Ramos (cell line): ENCODE results near the gene TNC.

Source experiments
- in situ Hi-C: fragments of 300-500 bp; cut with MboI; formaldehyde crosslinking; loops from one replicate; pipeline ENCODE4 v1.14.3; 2022; ENCODE audit warnings: low sequenced_read_pairs; ENCODE audit not compliant: unreplicated experiment

The TNC gene

GRCh38 chr9:115106001-115106400 lies 12.0 kb downstream of the TNC start:
- in situ Hi-C loops: no loop called here

GRCh38 chr9:115104908-115105307 lies 13.0 kb downstream of the TNC start:
- in situ Hi-C loops: no loop called here

GRCh38 chr9:115103746-115104477 lies 14.0 kb downstream of the TNC start:
- in situ Hi-C loops: no loop called here

GRCh38 chr9:115099901-115100300 lies 18.1 kb downstream of the TNC start:
- in situ Hi-C loops: no loop called here

GRCh38 chr9:115098226-115098965 lies 19.6 kb downstream of the TNC start:
- in situ Hi-C loops: no loop called here

GRCh38 chr9:115093520-115093919 lies 24.4 kb downstream of the TNC start:
- in situ Hi-C loops: no loop called here

- in situ Hi-C loops: no loop called here
Observed at GRCh38 chr9:115090486-115090885, 27.5 kb downstream of the TNC start.

- in situ Hi-C loops: no loop called here
Observed at GRCh38 chr9:115088860-115089259, 29.1 kb downstream of the TNC start.

GRCh38 chr9:115086886-115087285 lies 31.1 kb downstream of the TNC start:
- in situ Hi-C loops: no loop called here

GRCh38 chr9:115086461-115086860 lies 31.5 kb downstream of the TNC start:
- in situ Hi-C loops: no loop called here

GRCh38 chr9:115085773-115086377 lies 32.1 kb downstream of the TNC start:
- in situ Hi-C loops: no loop called here

GRCh38 chr9:115084709-115085108 lies 33.2 kb downstream of the TNC start:
- in situ Hi-C loops: no loop called here

GRCh38 chr9:115084157-115084556 lies 33.8 kb downstream of the TNC start:
- in situ Hi-C loops: no loop called here

- in situ Hi-C loops: no loop called here
Observed at GRCh38 chr9:115080242-115080641, 37.7 kb downstream of the TNC start.

- in situ Hi-C loops: no loop called here
Observed at GRCh38 chr9:115079156-115079555, 38.8 kb downstream of the TNC start.

- in situ Hi-C loops: no loop called here
Observed at GRCh38 chr9:115073456-115073855, 44.5 kb downstream of the TNC start.

- in situ Hi-C loops: no loop called here
Observed at GRCh38 chr9:115071176-115071575, 46.8 kb downstream of the TNC start.

GRCh38 chr9:115069771-115070170 lies 48.2 kb downstream of the TNC start:
- in situ Hi-C loops: no loop called here

- in situ Hi-C loops: no loop called here
Observed at GRCh38 chr9:115069302-115069701, 48.7 kb downstream of the TNC start.

GRCh38 chr9:115068031-115068430 lies 49.9 kb downstream of the TNC start:
- in situ Hi-C loops: no loop called here

GRCh38 chr9:115063058-115063845 lies 54.7 kb downstream of the TNC start:
- in situ Hi-C loops: no loop called here
